ENCODE results near the gene MPP7.

MPP7 gene

GRCh38 chr10:28273343-28273742 lies 29.5 kb downstream of the MPP7 start:
- H3K4me3 Mint-ChIP-seq: no peak overlapping the region
- H3K4me1 Mint-ChIP-seq (ENCODE audit: low read depth): peaks cover 6% of the 10 kb centered on the region
- H3K9me3 Mint-ChIP-seq: no peaks in the 10 kb centered on the region
- no peak overlapping the region for H3K27ac Mint-ChIP-seq
- no peaks in the 10 kb centered on the region for H3K36me3 Mint-ChIP-seq (ENCODE audit: low read depth)
- no peaks in the 10 kb centered on the region for H3K27me3 Mint-ChIP-seq
- intact Hi-C loops (cut with micrococcal nuclease): no loop called here

- H3K27me3 Mint-ChIP-seq: no peaks in the 10 kb centered on the region
- intact Hi-C loops (cut with micrococcal nuclease): no loop called here
- H3K4me1 Mint-ChIP-seq (ENCODE audit: low read depth): peaks cover 25% of the 10 kb centered on the region
- H3K36me3 Mint-ChIP-seq (ENCODE audit: low read depth): no peaks in the 10 kb centered on the region
- no peak overlapping the region for H3K4me3 Mint-ChIP-seq
- no peaks in the 10 kb centered on the region for H3K9me3 Mint-ChIP-seq
- no peak overlapping the region for H3K27ac Mint-ChIP-seq
These were observed 32.9 kb downstream of the MPP7 start for GRCh38 chr10:28269842-28270456.

- H3K9me3 Mint-ChIP-seq: no peaks in the 10 kb centered on the region
- H3K4me3 Mint-ChIP-seq: no peak overlapping the region
- no peaks in the 10 kb centered on the region for H3K36me3 Mint-ChIP-seq (ENCODE audit: low read depth)
- no peak overlapping the region for H3K27ac Mint-ChIP-seq
- intact Hi-C loops (cut with micrococcal nuclease): no loop called here
- peaks cover 18% of the 10 kb centered on the region for H3K4me1 Mint-ChIP-seq (ENCODE audit: low read depth)
- H3K27me3 Mint-ChIP-seq: no peaks in the 10 kb centered on the region
These were observed 36.2 kb downstream of the MPP7 start for GRCh38 chr10:28266449-28267224.

- Mint-ChIP-seq H3K36me3 (ENCODE audit: low read depth) (no peaks in the 10 kb centered on the region), H3K4me1 (ENCODE audit: low read depth) (peaks cover 18% of the 10 kb centered on the region), H3K27ac (no peak overlapping the region), H3K9me3 (no peaks in the 10 kb centered on the region), H3K27me3 (no peaks in the 10 kb centered on the region), H3K4me3 (no peak overlapping the region)
- intact Hi-C loops (cut with micrococcal nuclease): no loop called here
These were observed 39.6 kb downstream of the MPP7 start for GRCh38 chr10:28263136-28263857.

GRCh38 chr10:28256776-28257175 lies 46.1 kb downstream of the MPP7 start:
- Mint-ChIP-seq H3K9me3 (no peaks in the 10 kb centered on the region), H3K4me3 (no peak overlapping the region), H3K27me3 (no peaks in the 10 kb centered on the region), H3K27ac (no peak overlapping the region), H3K4me1 (ENCODE audit: low read depth) (peaks cover 16% of the 10 kb centered on the region), H3K36me3 (ENCODE audit: low read depth) (no peaks in the 10 kb centered on the region)
- intact Hi-C loops (cut with micrococcal nuclease): no loop called here

- Mint-ChIP-seq H3K36me3 (ENCODE audit: low read depth) (no peaks in the 10 kb centered on the region), H3K4me3 (no peak overlapping the region), H3K4me1 (ENCODE audit: low read depth) (peaks cover 21% of the 10 kb centered on the region), H3K27ac (no peak overlapping the region), H3K9me3 (no peaks in the 10 kb centered on the region), H3K27me3 (no peaks in the 10 kb centered on the region)
- intact Hi-C loops (cut with micrococcal nuclease): no loop called here
These were observed 48.4 kb downstream of the MPP7 start for GRCh38 chr10:28254290-28254985.

GRCh38 chr10:28253169-28253785 lies 49.6 kb downstream of the MPP7 start:
- peaks cover 26% of the 10 kb centered on the region for H3K4me1 Mint-ChIP-seq (ENCODE audit: low read depth)
- H3K27ac Mint-ChIP-seq: no peak overlapping the region
- intact Hi-C loops (cut with micrococcal nuclease): loop anchor here (2.0 kb wide), 1 partner anchor 48 kb away; no protein-coding TSS in a partner anchor
- H3K4me3 Mint-ChIP-seq: no peak overlapping the region
- H3K36me3 Mint-ChIP-seq (ENCODE audit: low read depth): no peaks in the 10 kb centered on the region
- H3K9me3 Mint-ChIP-seq: no peaks in the 10 kb centered on the region
- no peaks in the 10 kb centered on the region for H3K27me3 Mint-ChIP-seq

Measured in dendritic cell treated with granulocyte-macrophage colony-stimulating factor and Interleukin-4, amounts not matched to agents 40 ng/mL and 50 ng/mL, for 4 days (primary cell).